GM12864 (cell line): ENCODE measurements around the gene FERMT3.

ENCODE experiments used
- DNase-seq: peaks from one replicate; pipeline ENCODE4 v3.0.0-alpha.2; 2011; ENCODE audit warnings: low read depth
- H3K4me3 ChIP-seq: 2 replicates; pipeline ENCODE4 v1.5.1; 2011; ENCODE audit warnings: mild to moderate bottlenecking, low read depth, low read length, control low read depth
- CTCF ChIP-seq: IDR thresholded peaks from 2 replicates; pipeline ENCODE4 v1.5.1; 2011; ENCODE audit warnings: low read depth, mild to moderate bottlenecking, moderate library complexity, low read length, control low read depth, inconsistent platforms; ENCODE audit errors: missing control alignments

FERMT3 gene

GRCh38 chr11:64165842-64166635 is 40.5 kb upstream of the FERMT3 start, which contains the start of gene MACROD1:
Gene MACROD1, minus strand, starts transcription at chr11:64166113. Its CDS starts 119 bp downstream, at chr11:64165994.
- H3K4me3 ChIP-seq, result peak within 1 kb of the TSS; percentile 80
- DNase-seq, result no peak
- TF ChIP-seq CTCF, result no peak

DNA sequence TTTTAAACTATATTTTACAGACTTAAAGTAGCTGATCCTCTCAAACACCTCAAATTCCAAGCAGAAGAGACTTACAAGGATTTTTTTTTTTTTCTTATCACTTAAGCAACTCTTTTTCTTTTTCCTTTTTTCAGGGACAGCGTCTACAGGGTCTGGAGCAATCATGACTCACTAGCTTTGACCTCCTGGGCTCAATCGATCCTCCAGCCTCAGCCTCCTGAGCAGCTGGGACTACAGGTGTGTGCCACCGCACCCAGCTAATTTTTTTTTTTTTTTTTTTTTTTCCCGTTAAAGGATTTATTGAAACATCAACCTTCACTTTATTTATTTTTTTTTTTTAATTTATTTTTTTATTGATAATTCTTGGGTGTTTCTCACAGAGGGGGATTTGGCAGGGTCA is 36.1 kb upstream of the FERMT3 start:
- no peak overlapping the region for H3K4me3 ChIP-seq
- TF ChIP-seq CTCF, result no peak
- no peak for DNase-seq

- no peak for DNase-seq
- no peak overlapping the region for H3K4me3 ChIP-seq
- TF ChIP-seq CTCF, result no peak
Measured at GRCh38 chr11:64173616-64174355, 32.7 kb upstream of the FERMT3 start.

GRCh38 chr11:64176751-64177150 is 29.8 kb upstream of the FERMT3 start:
- no peak overlapping the region for H3K4me3 ChIP-seq
- no peak for TF ChIP-seq CTCF
- no peak for DNase-seq

- no peak overlapping the region for H3K4me3 ChIP-seq
- no peak for TF ChIP-seq CTCF
- no peak for DNase-seq
Measured at GRCh38 chr11:64178203-64178602, 28.3 kb upstream of the FERMT3 start.

- no peak for TF ChIP-seq CTCF
- no peak for DNase-seq
- no peak overlapping the region for H3K4me3 ChIP-seq
Measured at GRCh38 chr11:64178951-64179639, 27.4 kb upstream of the FERMT3 start.
